H1 (cell line): Measurements from ENCODE around the gene FXYD5. TPM values are rescaled to one million over a fixed set of nuclear protein-coding genes. Genes with fewer than 3 reads are reported as not detected.

Experiments
- ASH2L ChIP-seq: fragments of 200-600, 300-600 bp; sonication (generic); IDR thresholded peaks from one replicate; pipeline ENCODE4 v1.7.1; 2017; ENCODE audit warnings: low read length
- CEBPB ChIP-seq: IDR thresholded peaks from 2 replicates; pipeline ENCODE4 v1.6.1; 2012; ENCODE audit warnings: low read depth, low read length
- E2F6 ChIP-seq: IDR thresholded peaks from 2 replicates; pipeline ENCODE4 v1.6.1; 2012; ENCODE audit warnings: inconsistent platforms
- EZH2 ChIP-seq: fragments of 200-600 bp; sonication (generic); IDR thresholded peaks from 2 replicates; pipeline ENCODE4 v1.7.1; 2012; ENCODE audit warnings: low read depth, mild to moderate bottlenecking, moderate library complexity, low read length, inconsistent platforms; ENCODE audit not compliant: severe bottlenecking
- HDAC2 ChIP-seq, 2 experiments: fragments of 300-600 bp in 1 of 2; sonication (generic) in 1 of 2; IDR thresholded peaks; 2 replicates each; pipeline ENCODE4 v1.6.1; 2011 to 2012; ENCODE audit warnings: low read depth in 2 of 2, low read length in 2 of 2, mild to moderate bottlenecking in 2 of 2, moderate library complexity in 2 of 2, borderline replicate concordance in 1 of 2, inconsistent platforms in 1 of 2
- PHF8 ChIP-seq: fragments of 200-600 bp; sonication (generic); conservative IDR thresholded peaks from 2 replicates; pipeline ENCODE4 v1.7.1; 2012; ENCODE audit warnings: low read depth, mild to moderate bottlenecking, inconsistent platforms, low read length, moderate library complexity
- polyA plus RNA-seq, 7 experiments: library from polyadenylated mRNA; depleted of rRNA in 3 of 7; stranded (reverse) in 5 of 7; unstranded in 2 of 7; fragments of >200 nt in 5 of 7; fragments of 200-250 nt in 2 of 7; gene quantifications; 1 replicate in 5 of 7; 2 replicates in 1 of 7; 4 replicates in 1 of 7; pipeline versions ENCODE4 v1.2.1 to v1.2.3, GENCODE V29; 2011 to 2013; ENCODE audit warnings: missing spikeins in 2 of 7, mixed read lengths in 2 of 7
- total RNA-seq: library from RNA; stranded (reverse); fragmentation: NEBNext Ultra II Directional; extraction: Animal tissue kit (Norgen Biotek cat#: 25700); gene quantifications from 2 replicates; pipeline ENCODE4 v1.2.1, GENCODE V29; 2021
- TF ChIP-seq, protein P1 (sequence below): IDR thresholded peaks from 2 replicates; pipeline ENCODE4 v1.6.1; 2012; ENCODE audit warnings: inconsistent platforms

FXYD5 gene
- total and polyA plus RNA-seq, 2 of the 8 experiments (the other 6 are each of a cell fraction or from before 2014, with no cell fraction given) = 99.0 to 191 TPM

DNA sequence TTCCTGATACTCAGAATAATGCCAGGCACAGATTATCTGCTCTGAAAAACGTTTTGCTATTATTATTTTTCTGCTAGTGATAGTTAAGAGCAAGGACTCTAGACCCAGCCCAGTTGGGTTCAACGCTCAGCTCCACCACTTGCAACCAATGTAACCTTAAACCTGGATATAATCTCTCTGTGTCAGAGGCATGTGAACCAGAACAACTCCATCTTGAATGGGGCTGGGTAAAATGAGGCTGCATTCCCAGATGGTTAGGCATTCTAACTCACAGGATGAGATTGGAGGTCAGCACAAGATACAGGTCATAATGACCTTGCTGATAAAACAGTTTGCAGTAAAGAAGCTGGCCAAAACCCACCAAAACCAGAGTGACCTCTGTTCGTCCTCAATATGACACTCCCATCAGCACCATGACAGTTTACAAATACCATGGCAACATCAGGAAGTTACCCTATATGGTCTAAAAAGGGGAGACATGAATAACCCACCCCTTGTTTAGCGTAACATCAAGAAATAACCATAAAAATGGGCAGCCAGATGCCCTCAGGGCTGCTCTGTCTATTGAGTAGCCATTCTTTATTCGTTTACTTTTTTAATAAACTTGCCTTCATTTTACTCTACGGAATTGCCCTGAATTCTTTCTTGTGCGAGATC, 60.4 kb downstream of the FXYD5 start (continued):
- TF ChIP-seq PHF8 (no peak), CEBPB (no peak), ASH2L (no peak), HDAC2 (IDR thresholded peaks at IDR 0.05; ENCODE audit: borderline replicate concordance in 1 of 2, low read depth in 2 of 2, low read length in 2 of 2) (no peak), EZH2 (no peak), E2F6 (no peak)
- TF ChIP-seq, protein P1, sequence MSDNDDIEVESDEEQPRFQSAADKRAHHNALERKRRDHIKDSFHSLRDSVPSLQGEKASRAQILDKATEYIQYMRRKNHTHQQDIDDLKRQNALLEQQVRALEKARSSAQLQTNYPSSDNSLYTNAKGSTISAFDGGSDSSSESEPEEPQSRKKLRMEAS = no peak
